HG03139 (cell line): ENCODE results near the gene ARHGEF28.

Experiments used
- ATAC-seq: cut with Tn5 transposase; IDR thresholded peaks from one replicate; pipeline ENCODE4 v1.9.1; 2021; ENCODE audit not compliant: unreplicated experiment

The ARHGEF28 gene

GRCh38 chr5:73732045-73732444, 106.0 kb downstream of the ARHGEF28 start:
- ATAC-seq: no peak

GRCh38 chr5:73733219-73733618, 107.2 kb downstream of the ARHGEF28 start:
- no peak for ATAC-seq

GRCh38 chr5:73735032-73735734, 109.2 kb downstream of the ARHGEF28 start:
- ATAC-seq: no peak

- ATAC-seq: no peak
Measured at GRCh38 chr5:73739650-73740049, 113.7 kb downstream of the ARHGEF28 start.

- ATAC-seq: no peak
Measured at GRCh38 chr5:73740274-73740790, 114.3 kb downstream of the ARHGEF28 start.

- no peak for ATAC-seq
Measured at GRCh38 chr5:73743161-73743560, 117.2 kb downstream of the ARHGEF28 start.

- no peak for ATAC-seq
Measured at GRCh38 chr5:73745836-73746235, 119.8 kb downstream of the ARHGEF28 start.

GRCh38 chr5:73746608-73747007, 120.6 kb downstream of the ARHGEF28 start:
- ATAC-seq: no peak

GRCh38 chr5:73747696-73748380, 121.8 kb downstream of the ARHGEF28 start:
- no peak for ATAC-seq

GRCh38 chr5:73748510-73749400, 122.8 kb downstream of the ARHGEF28 start:
- no peak for ATAC-seq

- ATAC-seq: no peak
Measured at GRCh38 chr5:73749485-73750270, 123.7 kb downstream of the ARHGEF28 start.

- ATAC-seq: no peak
Measured at GRCh38 chr5:73751254-73751914, 125.4 kb downstream of the ARHGEF28 start.

- ATAC-seq: no peak
Measured at GRCh38 chr5:73754254-73754653, 128.3 kb downstream of the ARHGEF28 start.

GRCh38 chr5:73757416-73757815, 131.4 kb downstream of the ARHGEF28 start:
- ATAC-seq: no peak

GRCh38 chr5:73759771-73760170, 133.8 kb downstream of the ARHGEF28 start:
- no peak for ATAC-seq

- ATAC-seq: no peak
Measured at GRCh38 chr5:73763300-73764032, 137.5 kb downstream of the ARHGEF28 start.

GRCh38 chr5:73764586-73764985, 138.6 kb downstream of the ARHGEF28 start:
- ATAC-seq: no peak

GRCh38 chr5:73764996-73765395, 139.0 kb downstream of the ARHGEF28 start:
- ATAC-seq: no peak

GRCh38 chr5:73766902-73767301, 140.9 kb downstream of the ARHGEF28 start:
- no peak for ATAC-seq
